ENCODE data around the gene YDJC.

- no peak for TF ChIP-seq CTCF (IDR thresholded peaks at IDR 0.05)
- TF ChIP-seq EZH2 (IDR thresholded peaks at IDR 0.05; ENCODE audit: borderline replicate concordance, insufficient read depth, low read depth, low read length, poor library complexity, severe bottlenecking) = no peak
Measured at GRCh38 chr22:21650280-21650679, 20.5 kb upstream of the YDJC start.
